Measurements from ENCODE around the gene SKIC8.

Gene SKIC8
- 14.1 to 21.5 (median 15.2) reads per million in 3 donors for total RNA-seq

GRCh38 chr15:78299101-78299930 lies at the start of gene SKIC8:
Gene SKIC8 (minus strand): TSS chr15:78299609. CDS start chr15:78295686, 3,923 bp downstream.
- Histone ChIP-seq H3K27ac (ENCODE audit: insufficient read depth, low read length, poor library complexity, severe bottlenecking) (peak within 1 kb of the TSS; percentile 72), H3K27me3 (replicated peaks; ENCODE audit: control insufficient read depth, insufficient read depth, low read length, poor library complexity, severe bottlenecking) (no peaks in the 10 kb centered on the region), H3K4me1 (ENCODE audit: control insufficient read depth, insufficient read depth, low read length, poor library complexity, severe bottlenecking) (peaks cover 6% of the 10 kb centered on the region), H3K9me3 (ENCODE audit: control insufficient read depth, low read length) (no peaks in the 10 kb centered on the region), H3K4me3 (ENCODE audit: insufficient read depth, low read depth, low read length, poor library complexity, severe bottlenecking) (peak within 1 kb of the TSS; percentile 85), H3K36me3 (ENCODE audit: control insufficient read depth, insufficient read depth, low read length) (peaks cover 2% of the 10 kb centered on the region)
- DNase-seq = peak; percentile 81 to 85 (median 83)

- H3K4me3 ChIP-seq (ENCODE audit: insufficient read depth, low read depth, low read length, poor library complexity, severe bottlenecking) = no peak overlapping the region
- H3K4me1 ChIP-seq (ENCODE audit: control insufficient read depth, insufficient read depth, low read length, poor library complexity, severe bottlenecking) = no peaks in the 10 kb centered on the region
- H3K36me3 ChIP-seq (ENCODE audit: control insufficient read depth, insufficient read depth, low read length) = no peaks in the 10 kb centered on the region
- no peaks in the 10 kb centered on the region for H3K27me3 ChIP-seq (replicated peaks; ENCODE audit: control insufficient read depth, insufficient read depth, low read length, poor library complexity, severe bottlenecking)
- H3K9me3 ChIP-seq (ENCODE audit: control insufficient read depth, low read length) = no peaks in the 10 kb centered on the region
- no peak for DNase-seq
- no peak overlapping the region for H3K27ac ChIP-seq (ENCODE audit: insufficient read depth, low read length, poor library complexity, severe bottlenecking)
These were observed 48.5 kb upstream of the SKIC8 start for GRCh38 chr15:78347586-78348543.

DNA sequence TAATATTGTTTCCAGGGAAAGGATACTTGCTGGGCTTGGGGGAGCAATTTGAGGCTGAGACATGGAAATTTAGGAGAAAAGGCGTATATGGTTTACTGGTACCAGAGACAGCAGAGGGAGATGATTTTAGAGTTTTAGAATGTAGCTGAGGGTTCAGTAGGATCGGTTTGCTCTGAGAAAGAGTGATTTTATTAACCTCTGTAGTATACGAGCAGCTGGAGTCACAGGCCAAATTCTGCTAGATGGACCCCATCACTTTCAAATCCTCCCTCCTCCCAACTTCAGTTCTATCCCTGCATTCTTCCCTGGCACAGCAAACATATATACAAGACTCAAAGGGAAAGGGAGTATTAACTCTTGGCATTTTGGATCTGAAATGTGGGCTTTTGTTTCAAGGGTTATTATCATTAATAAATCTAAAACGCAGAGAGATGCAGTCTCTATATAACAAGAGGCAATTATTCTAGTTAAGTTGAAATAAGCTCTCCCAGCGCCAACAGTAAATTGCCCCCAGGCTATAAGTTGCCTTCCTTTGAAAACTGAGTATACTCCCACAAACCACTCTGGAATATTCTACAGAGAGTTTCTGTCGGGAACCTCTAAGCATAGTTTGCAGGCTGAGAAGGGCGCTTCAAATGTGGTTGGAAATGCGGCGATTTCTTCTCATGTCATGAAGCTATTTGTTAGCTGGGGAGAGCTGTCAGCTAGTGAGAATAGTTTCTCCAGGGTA lies 46.2 kb upstream of the SKIC8 start:
- DNase-seq = no peak
- Histone ChIP-seq H3K4me3 (ENCODE audit: insufficient read depth, low read depth, low read length, poor library complexity, severe bottlenecking) (no peak overlapping the region), H3K9me3 (ENCODE audit: control insufficient read depth, low read length) (no peaks in the 10 kb centered on the region), H3K27ac (ENCODE audit: insufficient read depth, low read length, poor library complexity, severe bottlenecking) (no peak overlapping the region), H3K36me3 (ENCODE audit: control insufficient read depth, insufficient read depth, low read length) (no peaks in the 10 kb centered on the region), H3K4me1 (ENCODE audit: control insufficient read depth, insufficient read depth, low read length, poor library complexity, severe bottlenecking) (no peaks in the 10 kb centered on the region), H3K27me3 (replicated peaks; ENCODE audit: control insufficient read depth, insufficient read depth, low read length, poor library complexity, severe bottlenecking) (peaks cover 18% of the 10 kb centered on the region)

GRCh38 chr15:78343276-78344060 lies 44.1 kb upstream of the SKIC8 start:
- DNase-seq = no peak
- no peaks in the 10 kb centered on the region for H3K4me1 ChIP-seq (ENCODE audit: control insufficient read depth, insufficient read depth, low read length, poor library complexity, severe bottlenecking)
- no peaks in the 10 kb centered on the region for H3K36me3 ChIP-seq (ENCODE audit: control insufficient read depth, insufficient read depth, low read length)
- no peak overlapping the region for H3K27ac ChIP-seq (ENCODE audit: insufficient read depth, low read length, poor library complexity, severe bottlenecking)
- no peak overlapping the region for H3K4me3 ChIP-seq (ENCODE audit: insufficient read depth, low read depth, low read length, poor library complexity, severe bottlenecking)
- H3K27me3 ChIP-seq (replicated peaks; ENCODE audit: control insufficient read depth, insufficient read depth, low read length, poor library complexity, severe bottlenecking) = peaks cover 22% of the 10 kb centered on the region
- no peaks in the 10 kb centered on the region for H3K9me3 ChIP-seq (ENCODE audit: control insufficient read depth, low read length)

GRCh38 chr15:78342021-78342420 lies 42.6 kb upstream of the SKIC8 start:
- no peaks in the 10 kb centered on the region for H3K36me3 ChIP-seq (ENCODE audit: control insufficient read depth, insufficient read depth, low read length)
- no peak for DNase-seq
- no peaks in the 10 kb centered on the region for H3K9me3 ChIP-seq (ENCODE audit: control insufficient read depth, low read length)
- H3K4me1 ChIP-seq (ENCODE audit: control insufficient read depth, insufficient read depth, low read length, poor library complexity, severe bottlenecking) = no peaks in the 10 kb centered on the region
- H3K27me3 ChIP-seq (replicated peaks; ENCODE audit: control insufficient read depth, insufficient read depth, low read length, poor library complexity, severe bottlenecking) = peaks cover 22% of the 10 kb centered on the region
- no peak overlapping the region for H3K4me3 ChIP-seq (ENCODE audit: insufficient read depth, low read depth, low read length, poor library complexity, severe bottlenecking)
- no peak overlapping the region for H3K27ac ChIP-seq (ENCODE audit: insufficient read depth, low read length, poor library complexity, severe bottlenecking)

GRCh38 chr15:78341057-78341987 lies 41.9 kb upstream of the SKIC8 start:
- DNase-seq = no peak
- H3K4me1 ChIP-seq (ENCODE audit: control insufficient read depth, insufficient read depth, low read length, poor library complexity, severe bottlenecking) = no peaks in the 10 kb centered on the region
- H3K9me3 ChIP-seq (ENCODE audit: control insufficient read depth, low read length) = no peaks in the 10 kb centered on the region
- H3K27ac ChIP-seq (ENCODE audit: insufficient read depth, low read length, poor library complexity, severe bottlenecking) = no peak overlapping the region
- H3K4me3 ChIP-seq (ENCODE audit: insufficient read depth, low read depth, low read length, poor library complexity, severe bottlenecking) = no peak overlapping the region
- peaks cover 22% of the 10 kb centered on the region for H3K27me3 ChIP-seq (replicated peaks; ENCODE audit: control insufficient read depth, insufficient read depth, low read length, poor library complexity, severe bottlenecking)
- no peaks in the 10 kb centered on the region for H3K36me3 ChIP-seq (ENCODE audit: control insufficient read depth, insufficient read depth, low read length)

DNA sequence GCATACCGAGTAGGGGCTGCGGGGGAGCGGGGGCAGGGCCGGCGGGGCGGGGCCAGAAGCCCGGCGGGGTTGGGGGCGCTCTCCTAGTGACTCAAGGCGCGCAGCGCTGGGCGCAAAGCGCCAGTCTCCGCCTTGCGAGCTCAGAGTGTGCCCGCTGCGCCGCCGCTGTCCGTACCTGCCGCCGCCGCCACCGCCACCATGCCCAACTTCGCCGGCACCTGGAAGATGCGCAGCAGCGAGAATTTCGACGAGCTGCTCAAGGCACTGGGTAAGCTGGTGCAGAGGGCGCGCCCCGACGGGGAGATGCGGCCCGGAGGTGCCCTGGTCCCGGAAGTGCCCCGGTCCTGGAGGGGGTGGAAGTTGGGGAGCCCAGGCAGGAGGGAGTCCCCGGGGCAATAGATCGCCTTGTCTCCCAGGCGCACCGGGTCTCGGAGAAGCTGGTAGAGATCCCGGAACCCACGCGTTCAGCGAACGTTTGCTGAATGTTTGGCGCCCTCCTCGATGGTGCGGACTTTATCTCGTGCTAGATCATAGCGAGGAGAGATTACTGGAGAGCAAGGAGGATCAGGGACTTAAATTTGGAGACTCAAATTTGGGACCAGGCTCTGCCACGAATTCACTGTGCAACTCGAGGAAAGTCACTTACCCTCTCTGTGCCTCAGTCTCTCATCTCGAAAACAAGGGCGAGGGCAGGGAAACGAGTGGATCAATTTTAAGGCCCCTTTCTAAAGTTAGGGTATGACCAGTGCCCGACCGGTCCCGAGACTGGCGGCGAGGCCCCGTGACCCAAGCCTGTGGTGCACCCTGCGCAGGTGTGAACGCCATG lies 41.0 kb upstream of the SKIC8 start, which contains the start of gene CRABP1:
Gene CRABP1 (plus strand): TSS at position 123 of the 826 bp plus-strand sequence. CDS start 76 bp downstream, at position 199.
- Histone ChIP-seq H3K9me3 (ENCODE audit: control insufficient read depth, low read length) (no peaks in the 10 kb centered on the region), H3K27me3 (replicated peaks; ENCODE audit: control insufficient read depth, insufficient read depth, low read length, poor library complexity, severe bottlenecking) (peaks cover 22% of the 10 kb centered on the region), H3K36me3 (ENCODE audit: control insufficient read depth, insufficient read depth, low read length) (no peaks in the 10 kb centered on the region), H3K4me1 (ENCODE audit: control insufficient read depth, insufficient read depth, low read length, poor library complexity, severe bottlenecking) (no peaks in the 10 kb centered on the region), H3K4me3 (ENCODE audit: insufficient read depth, low read depth, low read length, poor library complexity, severe bottlenecking) (no peak within 1 kb of the TSS), H3K27ac (ENCODE audit: insufficient read depth, low read length, poor library complexity, severe bottlenecking) (no peak within 1 kb of the TSS)
- DNase-seq = no peak

DNA sequence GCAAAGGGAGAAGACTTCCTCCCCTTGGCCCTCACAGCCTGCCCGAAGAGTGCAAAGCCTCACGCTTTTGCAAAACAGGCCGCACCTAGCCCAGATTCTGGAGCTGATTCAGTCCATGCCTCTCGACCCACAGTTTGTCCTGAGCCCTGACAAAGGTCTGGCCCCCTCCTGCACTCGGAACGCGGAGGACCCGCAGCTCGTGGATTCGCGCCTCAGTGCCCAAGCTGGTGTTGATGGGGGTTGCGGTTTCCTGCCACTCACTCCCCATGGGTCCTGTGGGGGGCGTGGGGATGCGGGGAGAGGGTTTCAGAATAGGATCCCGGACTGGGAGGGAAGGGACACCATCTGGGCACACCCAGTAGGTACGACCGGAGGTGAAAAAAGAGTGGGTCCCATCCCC lies 40.1 kb upstream of the SKIC8 start:
- DNase-seq = no peak
- Histone ChIP-seq H3K27ac (ENCODE audit: insufficient read depth, low read length, poor library complexity, severe bottlenecking) (no peak overlapping the region), H3K4me3 (ENCODE audit: insufficient read depth, low read depth, low read length, poor library complexity, severe bottlenecking) (no peak overlapping the region), H3K36me3 (ENCODE audit: control insufficient read depth, insufficient read depth, low read length) (no peaks in the 10 kb centered on the region), H3K4me1 (ENCODE audit: control insufficient read depth, insufficient read depth, low read length, poor library complexity, severe bottlenecking) (no peaks in the 10 kb centered on the region), H3K27me3 (replicated peaks; ENCODE audit: control insufficient read depth, insufficient read depth, low read length, poor library complexity, severe bottlenecking) (peaks cover 22% of the 10 kb centered on the region), H3K9me3 (ENCODE audit: control insufficient read depth, low read length) (no peaks in the 10 kb centered on the region)
